GM23338 (cell line): Measurements from ENCODE around the gene OGN. TPM values are rescaled to one million over a fixed set of nuclear protein-coding genes. Genes with fewer than 3 reads are reported as not detected.

ENCODE experiments used
- ATAC-seq: fragments of 200-7000 bp; cut with Tn5 transposase; 3 replicates; pipeline ENCODE4 v1.9.1; 2020
- DNase-seq: peaks from one replicate; pipeline ENCODE4 v3.0.0-alpha.2; 2015; ENCODE audit warnings: low spot score
- H2AFZ ChIP-seq: fragments of 200-600 bp; sonication (generic); 2 replicates; pipeline ENCODE4 v1.8.0; 2016; ENCODE audit warnings: antibody characterized with exemption, mild to moderate bottlenecking, moderate library complexity
- H3F3A ChIP-seq: fragments of 200-600 bp; sonication (generic); replicated peaks from 2 replicates; pipeline ENCODE4 v1.8.0; 2017; ENCODE audit warnings: antibody characterized with exemption, mixed run types, low read depth
- H3K27ac ChIP-seq: fragments of 200-600 bp; sonication (generic); 2 replicates; pipeline ENCODE4 v1.6.1; 2016; ENCODE audit warnings: low read depth
- H3K27me3 ChIP-seq: fragments of 200-600 bp; sonication (generic); 2 replicates; pipeline ENCODE4 v1.8.0; 2016; ENCODE audit warnings: mild to moderate bottlenecking, mixed run types, moderate library complexity; ENCODE audit not compliant: insufficient read depth
- H3K36me3 ChIP-seq: fragments of 200-600 bp; sonication (generic); 2 replicates; pipeline ENCODE4 v1.8.0; 2016; ENCODE audit warnings: mild to moderate bottlenecking; ENCODE audit not compliant: insufficient read depth
- H3K4me1 ChIP-seq: fragments of 200-600 bp; sonication (generic); 2 replicates; pipeline ENCODE4 v1.8.0; 2016; ENCODE audit warnings: mild to moderate bottlenecking, moderate library complexity; ENCODE audit not compliant: insufficient read depth
- H3K4me2 ChIP-seq: fragments of 200-600 bp; sonication (generic); 2 replicates; pipeline ENCODE4 v1.7.1; 2017; ENCODE audit warnings: mixed run types
- H3K4me3 ChIP-seq: fragments of 200-600 bp; sonication (generic); 2 replicates; pipeline ENCODE4 v1.6.1; 2016; ENCODE audit warnings: mixed run types
- H3K79me2 ChIP-seq: fragments of 200-600 bp; sonication (generic); replicated peaks from 2 replicates; pipeline ENCODE4 v1.8.0; 2017; ENCODE audit warnings: mild to moderate bottlenecking; ENCODE audit not compliant: insufficient read depth
- H3K9me2 ChIP-seq: fragments of 200-600 bp; sonication (generic); 2 replicates; pipeline ENCODE4 v1.8.0; 2017; ENCODE audit not compliant: insufficient read depth
- H4K20me1 ChIP-seq: fragments of 200-600 bp; sonication (generic); replicated peaks from 2 replicates; pipeline ENCODE4 v1.8.0; 2017; ENCODE audit warnings: mild to moderate bottlenecking; ENCODE audit not compliant: insufficient read depth
- H3K27ac Mint-ChIP-seq: 2 replicates; pipeline ENCODE4 v1.8.0; 2020; ENCODE audit warnings: inconsistent platforms, mild to moderate bottlenecking, moderate library complexity, mixed read lengths
- H3K27me3 Mint-ChIP-seq: 3 replicates; pipeline ENCODE4 v1.8.0; 2022; ENCODE audit warnings: low read depth, mild to moderate bottlenecking, moderate library complexity, mixed read lengths, inconsistent platforms; ENCODE audit not compliant: insufficient read depth, poor library complexity
- H3K36me3 Mint-ChIP-seq: 3 replicates; pipeline ENCODE4 v1.8.0; 2021; ENCODE audit warnings: low read depth, mild to moderate bottlenecking, inconsistent platforms, moderate library complexity, mixed read lengths
- H3K4me1 Mint-ChIP-seq: 3 replicates; pipeline ENCODE4 v1.8.0; 2020; ENCODE audit warnings: mild to moderate bottlenecking, inconsistent platforms, mixed read lengths
- H3K4me3 Mint-ChIP-seq: 3 replicates; pipeline ENCODE4 v1.8.0; 2021; ENCODE audit warnings: moderate library complexity, mild to moderate bottlenecking, inconsistent platforms, mixed read lengths
- H3K9me3 Mint-ChIP-seq: 3 replicates; pipeline ENCODE4 v1.8.0; 2020; ENCODE audit warnings: moderate library complexity, mild to moderate bottlenecking, inconsistent platforms, mixed read lengths
- CREB1 ChIP-seq: fragments of 250-450 bp; sonication (Bioruptor Pico); IDR thresholded peaks from 2 replicates; pipeline ENCODE4 v1.5.0; 2020; ENCODE audit warnings: low read depth, mild to moderate bottlenecking, moderate library complexity
- EZH2 ChIP-seq: fragments of 200-600 bp; sonication (generic); IDR thresholded peaks from one replicate; pipeline ENCODE4 v1.8.0; 2017; ENCODE audit warnings: antibody characterized with exemption, mild to moderate bottlenecking, low read depth; ENCODE audit not compliant: unreplicated experiment
- EZH2phosphoT487 ChIP-seq: fragments of 200-600 bp; sonication (generic); IDR thresholded peaks from one replicate; pipeline ENCODE4 v1.8.1; 2018; ENCODE audit warnings: antibody characterized with exemption; ENCODE audit not compliant: unreplicated experiment
- JUNB ChIP-seq: IDR thresholded peaks from one replicate; pipeline ENCODE4 v1.6.1; 2016; ENCODE audit warnings: antibody characterized with exemption; ENCODE audit not compliant: unreplicated experiment
- NANOG ChIP-seq: IDR thresholded peaks from 2 replicates; pipeline ENCODE4 v1.6.1; 2016; ENCODE audit warnings: antibody characterized with exemption, borderline replicate concordance
- ZNF114 ChIP-seq: fragments of 250-450 bp; sonication (Bioruptor Pico); IDR thresholded peaks from 2 replicates; pipeline ENCODE4 v1.5.0; 2020; ENCODE audit warnings: mild to moderate bottlenecking, moderate library complexity
- polyA plus RNA-seq: library from polyadenylated mRNA; unstranded; fragments of >200 nt; fragmentation: Nextera tagmentation; extraction: Ambion mirVana; gene quantifications from 2 replicates; pipeline ENCODE4 v1.2.1, GENCODE V29; 2016
- total RNA-seq: library from RNA; depleted of rRNA; stranded (reverse); fragments of >200 nt; shearing (Covaris generic); gene quantifications from 2 replicates; pipeline ENCODE4 v1.2.3, GENCODE V29; 2014
- TF ChIP-seq, protein P1 (sequence below): fragments of 250-450 bp; sonication (Bioruptor Pico); IDR thresholded peaks from 2 replicates; pipeline ENCODE4 v1.5.0; 2020; ENCODE audit warnings: mild to moderate bottlenecking, moderate library complexity
- TF ChIP-seq, protein P2 (sequence below): IDR thresholded peaks from 2 replicates; pipeline ENCODE4 v1.6.1; 2016; ENCODE audit warnings: antibody characterized with exemption

OGN gene
- total and polyA plus RNA-seq, 2 experiments from 2014 or later: 2.5 TPM; not detected in 1

DNA sequence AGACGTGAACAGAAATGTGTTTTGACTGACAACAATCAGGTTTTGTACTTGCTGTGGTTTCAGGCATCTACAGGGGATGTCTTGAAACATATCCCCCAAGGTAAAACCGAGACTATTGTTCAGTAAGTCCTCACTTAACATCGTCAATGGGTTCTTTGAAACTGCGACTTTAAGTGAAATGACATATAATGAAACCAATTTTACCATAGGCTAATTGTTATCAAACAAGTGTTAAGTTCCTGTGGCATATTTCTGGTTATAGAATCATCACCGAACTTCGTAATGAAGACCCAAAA, 36.3 kb upstream of the OGN start (continued):
- TF ChIP-seq, protein P1, sequence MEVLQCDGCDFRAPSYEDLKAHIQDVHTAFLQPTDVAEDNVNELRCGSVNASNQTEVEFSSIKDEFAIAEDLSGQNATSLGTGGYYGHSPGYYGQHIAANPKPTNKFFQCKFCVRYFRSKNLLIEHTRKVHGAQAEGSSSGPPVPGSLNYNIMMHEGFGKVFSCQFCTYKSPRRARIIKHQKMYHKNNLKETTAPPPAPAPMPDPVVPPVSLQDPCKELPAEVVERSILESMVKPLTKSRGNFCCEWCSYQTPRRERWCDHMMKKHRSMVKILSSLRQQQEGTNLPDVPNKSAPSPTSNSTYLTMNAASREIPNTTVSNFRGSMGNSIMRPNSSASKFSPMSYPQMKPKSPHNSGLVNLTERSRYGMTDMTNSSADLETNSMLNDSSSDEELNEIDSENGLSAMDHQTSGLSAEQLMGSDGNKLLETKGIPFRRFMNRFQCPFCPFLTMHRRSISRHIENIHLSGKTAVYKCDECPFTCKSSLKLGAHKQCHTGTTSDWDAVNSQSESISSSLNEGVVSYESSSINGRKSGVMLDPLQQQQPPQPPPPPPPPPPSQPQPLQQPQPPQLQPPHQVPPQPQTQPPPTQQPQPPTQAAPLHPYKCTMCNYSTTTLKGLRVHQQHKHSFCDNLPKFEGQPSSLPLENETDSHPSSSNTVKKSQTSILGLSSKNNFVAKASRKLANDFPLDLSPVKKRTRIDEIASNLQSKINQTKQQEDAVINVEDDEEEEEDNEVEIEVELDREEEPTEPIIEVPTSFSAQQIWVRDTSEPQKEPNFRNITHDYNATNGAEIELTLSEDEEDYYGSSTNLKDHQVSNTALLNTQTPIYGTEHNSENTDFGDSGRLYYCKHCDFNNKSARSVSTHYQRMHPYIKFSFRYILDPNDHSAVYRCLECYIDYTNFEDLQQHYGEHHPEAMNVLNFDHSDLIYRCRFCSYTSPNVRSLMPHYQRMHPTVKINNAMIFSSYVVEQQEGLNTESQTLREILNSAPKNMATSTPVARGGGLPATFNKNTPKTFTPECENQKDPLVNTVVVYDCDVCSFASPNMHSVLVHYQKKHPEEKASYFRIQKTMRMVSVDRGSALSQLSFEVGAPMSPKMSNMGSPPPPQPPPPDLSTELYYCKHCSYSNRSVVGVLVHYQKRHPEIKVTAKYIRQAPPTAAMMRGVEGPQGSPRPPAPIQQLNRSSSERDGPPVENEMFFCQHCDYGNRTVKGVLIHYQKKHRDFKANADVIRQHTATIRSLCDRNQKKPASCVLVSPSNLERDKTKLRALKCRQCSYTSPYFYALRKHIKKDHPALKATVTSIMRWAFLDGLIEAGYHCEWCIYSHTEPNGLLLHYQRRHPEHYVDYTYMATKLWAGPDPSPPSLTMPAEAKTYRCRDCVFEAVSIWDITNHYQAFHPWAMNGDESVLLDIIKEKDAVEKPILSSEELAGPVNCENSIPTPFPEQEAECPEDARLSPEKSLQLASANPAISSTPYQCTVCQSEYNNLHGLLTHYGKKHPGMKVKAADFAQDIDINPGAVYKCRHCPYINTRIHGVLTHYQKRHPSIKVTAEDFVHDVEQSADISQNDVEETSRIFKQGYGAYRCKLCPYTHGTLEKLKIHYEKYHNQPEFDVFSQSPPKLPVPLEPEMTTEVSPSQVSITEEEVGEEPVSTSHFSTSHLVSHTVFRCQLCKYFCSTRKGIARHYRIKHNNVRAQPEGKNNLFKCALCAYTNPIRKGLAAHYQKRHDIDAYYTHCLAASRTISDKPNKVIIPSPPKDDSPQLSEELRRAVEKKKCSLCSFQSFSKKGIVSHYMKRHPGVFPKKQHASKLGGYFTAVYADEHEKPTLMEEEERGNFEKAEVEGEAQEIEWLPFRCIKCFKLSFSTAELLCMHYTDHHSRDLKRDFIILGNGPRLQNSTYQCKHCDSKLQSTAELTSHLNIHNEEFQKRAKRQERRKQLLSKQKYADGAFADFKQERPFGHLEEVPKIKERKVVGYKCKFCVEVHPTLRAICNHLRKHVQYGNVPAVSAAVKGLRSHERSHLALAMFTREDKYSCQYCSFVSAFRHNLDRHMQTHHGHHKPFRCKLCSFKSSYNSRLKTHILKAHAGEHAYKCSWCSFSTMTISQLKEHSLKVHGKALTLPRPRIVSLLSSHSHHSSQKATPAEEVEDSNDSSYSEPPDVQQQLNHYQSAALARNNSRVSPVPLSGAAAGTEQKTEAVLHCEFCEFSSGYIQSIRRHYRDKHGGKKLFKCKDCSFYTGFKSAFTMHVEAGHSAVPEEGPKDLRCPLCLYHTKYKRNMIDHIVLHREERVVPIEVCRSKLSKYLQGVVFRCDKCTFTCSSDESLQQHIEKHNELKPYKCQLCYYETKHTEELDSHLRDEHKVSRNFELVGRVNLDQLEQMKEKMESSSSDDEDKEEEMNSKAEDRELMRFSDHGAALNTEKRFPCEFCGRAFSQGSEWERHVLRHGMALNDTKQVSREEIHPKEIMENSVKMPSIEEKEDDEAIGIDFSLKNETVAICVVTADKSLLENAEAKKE (CRISPR knock-in tag): no peak
- TF ChIP-seq ZNF114 (no peak), NANOG (no peak), CREB1 (CRISPR knock-in tag) (no peak), EZH2 (no peak), JUNB (no peak)
- TF ChIP-seq, protein P2, sequence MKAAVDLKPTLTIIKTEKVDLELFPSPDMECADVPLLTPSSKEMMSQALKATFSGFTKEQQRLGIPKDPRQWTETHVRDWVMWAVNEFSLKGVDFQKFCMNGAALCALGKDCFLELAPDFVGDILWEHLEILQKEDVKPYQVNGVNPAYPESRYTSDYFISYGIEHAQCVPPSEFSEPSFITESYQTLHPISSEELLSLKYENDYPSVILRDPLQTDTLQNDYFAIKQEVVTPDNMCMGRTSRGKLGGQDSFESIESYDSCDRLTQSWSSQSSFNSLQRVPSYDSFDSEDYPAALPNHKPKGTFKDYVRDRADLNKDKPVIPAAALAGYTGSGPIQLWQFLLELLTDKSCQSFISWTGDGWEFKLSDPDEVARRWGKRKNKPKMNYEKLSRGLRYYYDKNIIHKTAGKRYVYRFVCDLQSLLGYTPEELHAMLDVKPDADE: no peak

DNA sequence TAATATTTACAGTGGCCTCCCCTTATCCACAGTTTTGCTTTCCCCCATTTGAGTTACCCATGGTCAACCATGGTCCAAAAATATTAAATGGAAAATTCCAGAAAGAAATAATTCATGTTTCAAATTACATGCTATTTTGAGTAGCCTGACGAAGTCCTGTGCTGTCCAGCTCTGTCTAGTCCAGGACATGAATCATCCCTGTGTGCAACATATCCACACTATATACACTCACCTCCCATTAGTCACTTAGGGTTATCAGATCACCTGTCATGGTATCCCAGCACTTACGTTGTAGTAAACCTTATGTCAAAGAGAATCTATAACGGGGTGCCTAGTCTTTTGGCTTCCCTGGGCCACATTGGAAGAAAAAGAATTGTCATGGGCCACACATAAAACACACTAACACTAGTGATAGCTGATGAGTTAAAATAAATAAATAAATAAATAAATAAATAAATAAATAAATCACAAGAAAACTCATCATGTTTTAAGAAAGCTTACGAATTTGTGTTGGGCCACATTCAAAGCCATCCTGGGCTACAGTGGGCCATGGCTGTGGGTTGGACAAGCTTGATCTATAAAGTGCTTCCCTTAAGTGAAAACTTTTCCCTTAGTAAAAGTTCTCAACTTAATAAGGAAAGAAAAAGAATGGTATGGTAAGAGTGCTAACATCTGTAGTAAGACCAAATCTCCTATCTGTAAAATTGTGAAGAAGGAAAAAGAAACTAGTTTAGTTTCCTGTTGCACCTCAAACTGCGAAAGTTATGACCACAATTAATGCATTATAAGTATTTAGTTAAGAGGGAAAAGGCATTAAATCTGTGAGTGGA, 35.8 kb upstream of the OGN start:
- ATAC-seq (no peak), DNase-seq (no peak)
- no peaks in the 10 kb centered on the region for H3K27me3 ChIP-seq
- no peaks in the 10 kb centered on the region for H3K79me2 ChIP-seq
- Mint-ChIP-seq H3K4me1 (no peaks in the 10 kb centered on the region), H3K4me3 (no peak overlapping the region), H3K9me3 (no peaks in the 10 kb centered on the region), H3K27ac (no peak overlapping the region), H3K27me3 (peaks cover 9% of the 10 kb centered on the region), H3K36me3 (no peaks in the 10 kb centered on the region)
- H3K4me2 ChIP-seq: no peak overlapping the region
- H2AFZ ChIP-seq: no peak overlapping the region
- no peaks in the 10 kb centered on the region; the same call in 1 of the 2 replicates for H3K9me2 ChIP-seq
- no peaks in the 10 kb centered on the region for H3K36me3 ChIP-seq
- no peak for TF ChIP-seq EZH2phosphoT487
- no peak overlapping the region for H3K27ac ChIP-seq
- H3K4me3 ChIP-seq: no peak overlapping the region
- H3K4me1 ChIP-seq: no peaks in the 10 kb centered on the region
- no peaks in the 10 kb centered on the region for H3F3A ChIP-seq
- H4K20me1 ChIP-seq: no peaks in the 10 kb centered on the region; the same call in 1 of the 2 replicates
